GM12865 (cell line): ENCODE data around the gene ANKRD53.
A peak's percentile ranks its signal among the peaks of the same experiment; 100 is the strongest.
"Not testable (repeated sequence)": the region's sequence is repeated elsewhere in the genome, so short reads cannot be mapped to it uniquely, and the experiment has no call there.

Source experiments
- DNase-seq: peaks from one replicate; pipeline ENCODE4 v3.0.0; 2010; ENCODE audit warnings: low read depth
- H3K4me3 ChIP-seq: 2 replicates; pipeline ENCODE4 v1.5.1; 2011; ENCODE audit warnings: mild to moderate bottlenecking, low read depth, low read length, control low read depth
- TF ChIP-seq, protein P1 (sequence below): IDR thresholded peaks from 2 replicates; pipeline ENCODE4 v1.5.1; 2011; ENCODE audit warnings: low read length, control low read depth, low read depth, inconsistent platforms; ENCODE audit not compliant: insufficient read depth; ENCODE audit errors: missing control alignments

Gene ANKRD53

DNA sequence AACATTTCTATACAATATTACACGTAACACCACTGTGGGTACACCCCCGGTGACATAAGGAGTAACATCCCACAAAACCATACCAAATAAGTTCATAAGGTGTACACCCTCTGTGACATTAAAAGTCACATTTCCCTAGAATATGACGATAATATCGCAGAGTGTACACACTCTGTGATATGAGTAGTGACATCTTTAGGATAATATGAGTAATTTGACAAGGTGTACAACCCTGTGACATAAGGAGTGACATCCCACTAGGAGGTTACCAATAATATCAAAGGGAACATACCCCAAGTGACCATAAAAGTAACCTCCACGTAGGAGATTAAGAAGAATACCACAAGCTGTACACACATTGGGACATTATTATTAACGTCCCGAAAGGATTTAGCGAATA lies 40.2 kb downstream of the ANKRD53 start:
- DNase-seq = no peak
- H3K4me3 ChIP-seq = no peak overlapping the region
- TF ChIP-seq, protein P1, sequence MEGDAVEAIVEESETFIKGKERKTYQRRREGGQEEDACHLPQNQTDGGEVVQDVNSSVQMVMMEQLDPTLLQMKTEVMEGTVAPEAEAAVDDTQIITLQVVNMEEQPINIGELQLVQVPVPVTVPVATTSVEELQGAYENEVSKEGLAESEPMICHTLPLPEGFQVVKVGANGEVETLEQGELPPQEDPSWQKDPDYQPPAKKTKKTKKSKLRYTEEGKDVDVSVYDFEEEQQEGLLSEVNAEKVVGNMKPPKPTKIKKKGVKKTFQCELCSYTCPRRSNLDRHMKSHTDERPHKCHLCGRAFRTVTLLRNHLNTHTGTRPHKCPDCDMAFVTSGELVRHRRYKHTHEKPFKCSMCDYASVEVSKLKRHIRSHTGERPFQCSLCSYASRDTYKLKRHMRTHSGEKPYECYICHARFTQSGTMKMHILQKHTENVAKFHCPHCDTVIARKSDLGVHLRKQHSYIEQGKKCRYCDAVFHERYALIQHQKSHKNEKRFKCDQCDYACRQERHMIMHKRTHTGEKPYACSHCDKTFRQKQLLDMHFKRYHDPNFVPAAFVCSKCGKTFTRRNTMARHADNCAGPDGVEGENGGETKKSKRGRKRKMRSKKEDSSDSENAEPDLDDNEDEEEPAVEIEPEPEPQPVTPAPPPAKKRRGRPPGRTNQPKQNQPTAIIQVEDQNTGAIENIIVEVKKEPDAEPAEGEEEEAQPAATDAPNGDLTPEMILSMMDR = no peak

DNA sequence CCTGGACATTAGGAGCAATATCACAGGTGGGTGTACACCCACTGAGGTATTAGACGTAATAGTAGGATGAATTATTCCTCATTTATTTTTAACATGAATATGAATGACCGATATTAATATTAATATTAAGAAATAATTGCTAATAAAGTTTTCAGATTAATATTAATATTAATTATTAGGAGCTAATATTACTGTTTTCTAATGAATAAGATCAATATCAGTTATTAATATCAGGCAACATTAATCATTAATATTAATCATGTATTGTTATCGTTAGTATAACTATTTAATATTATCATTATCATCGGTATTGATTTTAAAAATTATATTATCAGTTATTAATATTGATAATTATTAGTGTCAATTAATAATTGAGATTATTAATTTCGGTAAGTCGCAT lies 41.6 kb downstream of the ANKRD53 start:
- H3K4me3 ChIP-seq, DNase-seq: not testable (repeated sequence)

DNA sequence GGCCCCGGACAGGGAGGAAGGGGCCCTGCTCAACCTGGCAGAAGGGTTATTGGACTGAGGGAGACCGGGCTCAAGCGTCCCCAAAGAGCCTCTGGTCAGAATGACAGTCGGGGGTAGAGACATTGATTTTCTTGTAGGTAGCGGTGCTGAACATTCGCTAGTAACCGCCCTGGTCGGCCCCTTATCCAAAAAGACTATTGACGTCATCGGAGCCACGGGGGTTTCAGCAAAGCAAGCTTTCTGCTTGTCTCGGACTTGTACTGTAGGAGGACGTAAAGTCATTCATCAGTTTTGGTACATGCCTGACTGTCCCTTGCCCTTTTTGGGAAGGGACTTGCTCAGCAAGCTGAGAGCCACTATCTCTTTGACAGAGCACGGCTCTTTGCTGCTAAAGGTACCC lies 43.0 kb downstream of the ANKRD53 start:
- H3K4me3 ChIP-seq, DNase-seq: not testable (repeated sequence)

DNA sequence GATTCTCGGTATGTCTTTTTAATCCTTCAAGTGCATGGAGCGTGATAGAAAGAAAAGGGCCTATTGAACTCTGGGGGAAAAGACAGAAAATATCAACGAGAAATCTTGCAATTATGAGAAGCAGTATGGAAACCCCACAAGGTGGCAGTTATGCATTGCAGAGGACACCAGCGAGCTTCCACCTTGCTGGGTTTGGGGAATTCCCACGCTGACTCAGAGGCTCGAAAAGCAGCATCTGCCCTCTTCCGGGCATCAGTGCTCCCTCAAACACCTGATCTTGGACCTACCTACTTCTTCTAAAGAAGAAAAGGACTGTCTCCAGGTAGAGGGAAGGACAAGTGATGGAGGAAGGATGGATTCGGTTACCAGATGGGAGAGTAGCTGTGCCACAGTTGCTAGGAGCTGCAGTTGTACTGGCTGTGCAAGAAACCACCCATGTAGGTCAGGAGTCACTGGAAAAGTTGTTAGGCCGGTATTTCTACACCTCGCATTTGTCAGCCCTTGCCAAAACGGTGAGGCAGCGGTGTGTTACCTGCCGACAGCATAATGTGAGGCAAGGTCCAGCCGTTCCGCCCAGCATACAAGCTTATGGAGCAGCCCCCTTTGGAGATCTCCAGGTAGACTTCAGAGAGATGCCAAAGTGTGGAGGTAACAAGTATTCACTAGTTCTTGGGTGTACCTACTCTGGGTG lies 45.3 kb downstream of the ANKRD53 start:
- TF ChIP-seq, protein P1 = peak; percentile 28
- not testable (repeated sequence) for H3K4me3 ChIP-seq
- DNase-seq = peak; percentile 65
